Panc1 (cell line): ENCODE measurements around the gene ACTL7A. TPM values are rescaled to one million over a fixed set of nuclear protein-coding genes. Genes with fewer than 3 reads are reported as not detected.

ENCODE experiments used
- ATAC-seq: fragments of 200-7000 bp; cut with Tn5 transposase; 2 replicates; pipeline ENCODE4 v1.9.1; 2020; ENCODE audit warnings: mild to moderate bottlenecking, moderate library complexity
- BruUV-seq: library from RNA; stranded (reverse); fragments of 400-500 nt; replicated peaks from 2 replicates; lab custom pipeline; 2021; lab: Mats Ljungman, UMichigan
- CTCF ChIA-PET: fragments of 300-600 bp; sonication (Branson Sonifier 250); formaldehyde crosslinking; loops from one replicate; lab custom pipeline; 2022; ENCODE audit warnings: antibody characterized with exemption; lab: Charles Lee
- POLR2A ChIA-PET: fragments of 300-600 bp; sonication (Branson Sonifier 250); formaldehyde crosslinking; loops from one replicate; lab custom pipeline; 2022; ENCODE audit warnings: antibody characterized with exemption; lab: Charles Lee
- DNase-seq: peaks from one replicate; pipeline ENCODE4 v3.0.0-alpha.2; 2010; ENCODE audit warnings: low read depth, low spot score
- H3K27ac ChIP-seq: 2 replicates; pipeline ENCODE4 v1.5.1; 2011; ENCODE audit warnings: mild to moderate bottlenecking, low read length, inconsistent platforms
- H3K27me3 ChIP-seq: fragments of 200-500 bp; sonication (Bioruptor generic); 2 replicates; pipeline ENCODE4 v1.6.0; 2014; ENCODE audit warnings: low read length, inconsistent platforms; ENCODE audit not compliant: control insufficient read depth, insufficient read depth
- H3K36me3 ChIP-seq: fragments of 200-500 bp; sonication (Bioruptor generic); 2 replicates; pipeline ENCODE4 v1.5.1; 2014; ENCODE audit warnings: inconsistent platforms, mild to moderate bottlenecking, low read length, moderate library complexity; ENCODE audit not compliant: control insufficient read depth, insufficient read depth
- H3K4me1 ChIP-seq: 2 replicates; pipeline ENCODE4 v1.5.1; 2011; ENCODE audit warnings: inconsistent platforms, mild to moderate bottlenecking, low read length, moderate library complexity; ENCODE audit not compliant: control insufficient read depth, insufficient read depth
- H3K4me3 ChIP-seq, 2 experiments: 2 replicates each; pipeline ENCODE4 v1.5.1; 2011 to 2012; ENCODE audit warnings: low read depth in 2 of 2, low read length in 2 of 2, mild to moderate bottlenecking in 2 of 2, inconsistent platforms in 1 of 2, moderate library complexity in 1 of 2
- H3K9me3 ChIP-seq: fragments of 200-500 bp; sonication (Bioruptor generic); 2 replicates; pipeline ENCODE4 v1.5.1; 2014; ENCODE audit warnings: low read depth, mild to moderate bottlenecking, inconsistent platforms, low read length, moderate library complexity; ENCODE audit not compliant: control insufficient read depth, insufficient read depth
- CTCF ChIP-seq: fragments of 450-650 bp; IDR thresholded peaks from 2 replicates; pipeline ENCODE4 v1.5.1; 2017; ENCODE audit warnings: mild to moderate bottlenecking
- POLR2AphosphoS5 ChIP-seq: IDR thresholded peaks from 2 replicates; pipeline ENCODE4 v1.6.1; 2012; ENCODE audit warnings: mild to moderate bottlenecking, low read depth, low read length, moderate library complexity
- REST ChIP-seq, 2 experiments: IDR thresholded peaks; 2 replicates each; pipeline ENCODE4 v1.6.1; 2011 to 2012; ENCODE audit warnings: low read depth in 2 of 2, control low read depth in 1 of 2, low read length in 1 of 2, mild to moderate bottlenecking in 1 of 2, moderate library complexity in 1 of 2; ENCODE audit not compliant: insufficient read depth in 1 of 2
- SIN3A ChIP-seq: IDR thresholded peaks from 2 replicates; pipeline ENCODE4 v1.6.1; 2012; ENCODE audit warnings: low read depth, mild to moderate bottlenecking, low read length, moderate library complexity, borderline replicate concordance; ENCODE audit not compliant: insufficient read depth
- TCF7L2 ChIP-seq: IDR thresholded peaks from 2 replicates; pipeline ENCODE4 v1.6.1; 2011; ENCODE audit warnings: mild to moderate bottlenecking, low read depth, low read length, inconsistent platforms
- in situ Hi-C: cut with HindIII; loops from 2 replicates; pipeline ENCODE4 v1.10.0; 2016; ENCODE audit warnings: low sequenced_read_pairs, low pct_unique_long_range_greater_than_20kb
- intact Hi-C: fragments of 100-400 bp; cut with micrococcal nuclease; formaldehyde crosslinking; loops from one replicate; pipeline ENCODE4 v1.10.0; 2022; ENCODE audit not compliant: unreplicated experiment
- total RNA-seq: library from RNA; stranded (reverse); gene quantifications from one replicate; pipeline ENCODE4 v1.2.1, GENCODE V29; 2021; ENCODE audit not compliant: unreplicated experiment

ACTL7A gene
- total RNA-seq, 1 experiment from 2014 or later, result not detected

GRCh38 chr9:108867116-108867515 lies 5.0 kb downstream of the ACTL7A start:
- TF ChIP-seq SIN3A (no peak), TCF7L2 (no peak), REST (IDR thresholded peaks at IDR 0.05; ENCODE audit: insufficient read depth in 1 of 2, low read depth in 2 of 2, low read length in 1 of 2) (no peak), CTCF (no peak), POLR2AphosphoS5 (no peak)
- POLR2A ChIA-PET, result no interaction called here
- intact Hi-C loops, result no loop called here

DNA sequence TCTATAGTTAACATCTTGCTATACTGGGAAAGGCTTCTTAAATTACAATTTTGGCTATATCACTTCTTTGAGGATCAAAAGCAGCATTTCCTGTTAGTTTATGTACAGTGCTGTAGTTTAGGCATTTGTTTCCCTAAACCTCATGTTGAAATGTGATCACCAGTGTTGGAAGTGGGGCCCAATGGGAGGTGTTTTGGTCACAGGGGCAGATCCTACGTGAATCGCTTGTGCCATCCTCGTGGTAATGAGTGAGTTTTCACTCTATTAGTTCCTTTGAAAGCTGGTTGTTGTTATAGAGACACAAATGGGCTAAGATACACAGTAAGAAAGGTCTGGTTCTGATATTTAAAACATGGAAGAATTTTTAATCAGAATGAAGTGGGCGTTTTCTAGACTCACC lies 5.8 kb downstream of the ACTL7A start:
- DNase-seq (no peak), ATAC-seq (no peak)
- in situ Hi-C loops (no loop called here), intact Hi-C loops (no loop called here)
- no peak overlapping the region for H3K4me3 ChIP-seq
- no peaks in the 10 kb centered on the region for H3K9me3 ChIP-seq
- no peaks in the 10 kb centered on the region for H3K4me1 ChIP-seq
- TF ChIP-seq POLR2AphosphoS5, result no peak
- no peak for TF ChIP-seq REST (IDR thresholded peaks at IDR 0.05; ENCODE audit: insufficient read depth in 1 of 2, low read depth in 2 of 2, low read length in 1 of 2)
- no peak for TF ChIP-seq CTCF
- no peak for TF ChIP-seq TCF7L2
- no peak for TF ChIP-seq SIN3A
- no TSS peak for BruUV-seq
- H3K27me3 ChIP-seq, result no peaks in the 10 kb centered on the region
- ChIA-PET POLR2A (no interaction called here), CTCF (no interaction called here)
- H3K27ac ChIP-seq, result no peak overlapping the region
- H3K36me3 ChIP-seq, result no peaks in the 10 kb centered on the region; the same call in 1 of the 2 replicates

More at GRCh38 chr9:108867116-108867515, 5.0 kb downstream of the ACTL7A start:
- no peaks in the 10 kb centered on the region for H3K9me3 ChIP-seq
- H3K4me3 ChIP-seq, result no peak overlapping the region
- no peaks in the 10 kb centered on the region for H3K27me3 ChIP-seq
- DNase-seq (no peak), ATAC-seq (no peak)
- no TSS peak for BruUV-seq
- H3K4me1 ChIP-seq, result no peaks in the 10 kb centered on the region
- H3K36me3 ChIP-seq, result no peaks in the 10 kb centered on the region; the same call in 1 of the 2 replicates
- CTCF ChIA-PET, result no interaction called here
- in situ Hi-C loops, result no loop called here
- H3K27ac ChIP-seq, result no peak overlapping the region
